ENCODE measurements around the gene AGBL4.

The AGBL4 gene

DNA sequence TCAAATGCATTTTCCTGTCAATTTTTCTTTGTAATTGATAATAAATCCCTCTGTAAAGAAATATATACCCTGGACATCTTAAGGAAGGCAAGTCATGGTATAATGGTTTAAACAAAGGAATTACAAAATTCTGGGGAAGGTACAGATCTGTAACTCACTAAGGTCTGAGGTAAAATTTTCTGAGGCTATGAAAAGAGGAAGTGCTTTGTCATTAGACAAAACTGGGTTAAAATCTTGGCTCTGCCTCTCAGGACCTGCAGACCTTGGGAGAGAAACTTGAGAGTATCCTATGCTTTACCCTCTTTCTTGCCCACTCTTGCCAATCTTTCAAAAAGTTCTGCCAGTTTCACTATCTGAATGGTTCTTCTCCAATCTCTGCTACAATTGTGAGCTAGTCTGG is 1220.3 kb downstream of the AGBL4 start:
- H3K9me3 ChIP-seq (ENCODE audit: insufficient read depth, low read length, severe bottlenecking): no peaks in the 10 kb centered on the region
- no peak overlapping the region for H3K27ac ChIP-seq (ENCODE audit: low read length)
- no peaks in the 10 kb centered on the region for H3K27me3 ChIP-seq (ENCODE audit: insufficient read depth, low read length, poor library complexity)
- ATAC-seq (ENCODE audit: insufficient read depth, low read depth) (no peak), DNase-seq (no peak)
- TF ChIP-seq, protein P1, sequence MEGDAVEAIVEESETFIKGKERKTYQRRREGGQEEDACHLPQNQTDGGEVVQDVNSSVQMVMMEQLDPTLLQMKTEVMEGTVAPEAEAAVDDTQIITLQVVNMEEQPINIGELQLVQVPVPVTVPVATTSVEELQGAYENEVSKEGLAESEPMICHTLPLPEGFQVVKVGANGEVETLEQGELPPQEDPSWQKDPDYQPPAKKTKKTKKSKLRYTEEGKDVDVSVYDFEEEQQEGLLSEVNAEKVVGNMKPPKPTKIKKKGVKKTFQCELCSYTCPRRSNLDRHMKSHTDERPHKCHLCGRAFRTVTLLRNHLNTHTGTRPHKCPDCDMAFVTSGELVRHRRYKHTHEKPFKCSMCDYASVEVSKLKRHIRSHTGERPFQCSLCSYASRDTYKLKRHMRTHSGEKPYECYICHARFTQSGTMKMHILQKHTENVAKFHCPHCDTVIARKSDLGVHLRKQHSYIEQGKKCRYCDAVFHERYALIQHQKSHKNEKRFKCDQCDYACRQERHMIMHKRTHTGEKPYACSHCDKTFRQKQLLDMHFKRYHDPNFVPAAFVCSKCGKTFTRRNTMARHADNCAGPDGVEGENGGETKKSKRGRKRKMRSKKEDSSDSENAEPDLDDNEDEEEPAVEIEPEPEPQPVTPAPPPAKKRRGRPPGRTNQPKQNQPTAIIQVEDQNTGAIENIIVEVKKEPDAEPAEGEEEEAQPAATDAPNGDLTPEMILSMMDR (IDR thresholded peaks at IDR 0.05; ENCODE audit: borderline replicate concordance, extremely low read depth, low read length, poor library complexity, severe bottlenecking): no peak
- no peaks in the 10 kb centered on the region for H3K79me2 ChIP-seq (ENCODE audit: insufficient read depth, low read length)
- no peaks in the 10 kb centered on the region for H3K4me1 ChIP-seq (ENCODE audit: insufficient read depth, low read length)
- H2AFZ ChIP-seq (ENCODE audit: low read depth, low read length): no peak overlapping the region
- no peaks in the 10 kb centered on the region for H3K36me3 ChIP-seq (ENCODE audit: insufficient read depth, low read length)
- no peak overlapping the region for H3K4me3 ChIP-seq (ENCODE audit: low read depth in 1 of 2, low read length in 2 of 2)
- no peak overlapping the region for H3K4me2 ChIP-seq (ENCODE audit: insufficient read depth, low read length)
- no peak overlapping the region for H3K9ac ChIP-seq (ENCODE audit: low read depth, low read length)
- H4K20me1 ChIP-seq (ENCODE audit: insufficient read depth, low read length): no peaks in the 10 kb centered on the region

DNA sequence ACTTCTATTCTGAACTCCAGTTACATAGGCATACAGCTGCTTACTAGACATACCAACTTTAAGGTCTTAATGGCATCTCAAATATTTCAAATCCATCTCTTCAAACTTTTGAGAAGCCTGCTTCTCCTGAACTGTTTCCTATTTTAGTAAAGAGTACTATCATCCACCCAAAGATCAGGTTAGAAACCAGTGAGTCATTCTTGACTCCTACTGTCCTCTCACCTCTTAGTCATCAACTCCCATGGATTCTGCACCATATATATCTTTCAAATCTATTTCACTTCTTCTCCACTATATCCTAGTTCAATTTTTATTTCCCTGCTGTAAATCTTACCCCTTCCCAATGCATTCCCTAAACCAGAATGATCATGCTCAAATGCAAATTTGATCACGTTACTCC is 1228.9 kb downstream of the AGBL4 start:
- DNase-seq (no peak), ATAC-seq (ENCODE audit: insufficient read depth, low read depth) (no peak)
- Histone ChIP-seq H3K4me3 (ENCODE audit: low read depth in 1 of 2, low read length in 2 of 2) (no peak overlapping the region), H3K79me2 (ENCODE audit: insufficient read depth, low read length) (no peaks in the 10 kb centered on the region), H3K9ac (ENCODE audit: low read depth, low read length) (no peak overlapping the region), H3K27ac (ENCODE audit: low read length) (no peak overlapping the region), H3K4me1 (ENCODE audit: insufficient read depth, low read length) (no peaks in the 10 kb centered on the region), H4K20me1 (ENCODE audit: insufficient read depth, low read length) (no peaks in the 10 kb centered on the region), H3K36me3 (ENCODE audit: insufficient read depth, low read length) (no peaks in the 10 kb centered on the region), H3K4me2 (ENCODE audit: insufficient read depth, low read length) (no peak overlapping the region), H2AFZ (ENCODE audit: low read depth, low read length) (no peak overlapping the region), H3K9me3 (ENCODE audit: insufficient read depth, low read length, severe bottlenecking) (no peaks in the 10 kb centered on the region), H3K27me3 (ENCODE audit: insufficient read depth, low read length, poor library complexity) (no peaks in the 10 kb centered on the region)
- no peak for TF ChIP-seq EZH2 (IDR thresholded peaks at IDR 0.05; ENCODE audit: borderline replicate concordance, low read depth, low read length, severe bottlenecking)
- TF ChIP-seq, protein P1 (IDR thresholded peaks at IDR 0.05; ENCODE audit: borderline replicate concordance, extremely low read depth, low read length, poor library complexity, severe bottlenecking): no peak

DNA sequence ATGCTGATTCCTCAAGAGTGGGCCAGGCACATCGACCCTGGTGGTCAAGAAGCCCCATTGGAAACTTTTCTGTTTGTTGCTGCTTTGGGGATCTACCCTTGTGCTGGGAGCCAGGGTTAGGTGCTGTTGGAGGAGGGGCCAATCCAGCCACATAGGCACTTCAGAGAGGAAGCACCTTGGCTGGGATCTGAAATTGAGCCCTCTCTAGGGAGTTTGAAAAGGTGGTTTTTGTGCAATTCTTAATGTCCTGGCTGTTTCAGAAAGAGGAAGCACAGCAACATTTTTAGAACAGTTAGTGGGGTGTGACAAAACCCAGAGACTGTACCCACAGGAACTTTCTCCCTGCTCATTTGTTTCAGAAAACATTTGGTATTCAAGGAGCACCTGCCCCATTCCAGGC is 1229.9 kb downstream of the AGBL4 start:
- TF ChIP-seq, protein P1 (IDR thresholded peaks at IDR 0.05; ENCODE audit: borderline replicate concordance, extremely low read depth, low read length, poor library complexity, severe bottlenecking): no peak
- TF ChIP-seq EZH2 (IDR thresholded peaks at IDR 0.05; ENCODE audit: borderline replicate concordance, low read depth, low read length, severe bottlenecking): no peak
- no peaks in the 10 kb centered on the region for H3K36me3 ChIP-seq (ENCODE audit: insufficient read depth, low read length)
- DNase-seq (no peak), ATAC-seq (ENCODE audit: insufficient read depth, low read depth) (no peak)
- H3K79me2 ChIP-seq (ENCODE audit: insufficient read depth, low read length): no peaks in the 10 kb centered on the region
- H3K9ac ChIP-seq (ENCODE audit: low read depth, low read length): no peak overlapping the region
- no peak overlapping the region for H3K4me3 ChIP-seq (ENCODE audit: low read depth in 1 of 2, low read length in 2 of 2)
- H3K4me1 ChIP-seq (ENCODE audit: insufficient read depth, low read length): no peaks in the 10 kb centered on the region
- H3K9me3 ChIP-seq (ENCODE audit: insufficient read depth, low read length, severe bottlenecking): no peaks in the 10 kb centered on the region
- no peak overlapping the region for H2AFZ ChIP-seq (ENCODE audit: low read depth, low read length)
- H3K4me2 ChIP-seq (ENCODE audit: insufficient read depth, low read length): no peak overlapping the region
- no peaks in the 10 kb centered on the region for H4K20me1 ChIP-seq (ENCODE audit: insufficient read depth, low read length)
- H3K27ac ChIP-seq (ENCODE audit: low read length): no peak overlapping the region
- no peaks in the 10 kb centered on the region for H3K27me3 ChIP-seq (ENCODE audit: insufficient read depth, low read length, poor library complexity)

DNA sequence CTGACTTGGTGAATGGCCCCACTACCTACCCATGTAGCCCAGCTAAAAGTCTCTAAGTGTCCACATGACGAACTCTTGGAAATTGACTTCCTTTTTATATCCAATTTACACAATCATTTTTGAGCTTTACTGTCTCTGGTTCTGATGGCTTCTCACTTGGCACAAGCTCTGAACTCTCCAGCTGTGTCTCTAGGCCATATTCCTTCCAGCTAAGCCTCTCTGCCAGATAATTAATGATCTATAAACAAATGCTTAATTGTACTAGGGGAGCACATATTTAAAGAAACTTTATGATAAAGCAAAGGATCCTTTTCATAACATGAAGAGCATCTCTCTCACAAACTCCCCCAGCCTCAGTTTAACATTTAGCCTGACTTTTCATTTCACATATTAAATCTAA is 1230.8 kb downstream of the AGBL4 start:
- H3K4me3 ChIP-seq (ENCODE audit: low read depth in 1 of 2, low read length in 2 of 2): no peak overlapping the region
- ATAC-seq (ENCODE audit: insufficient read depth, low read depth): no peak
- no peaks in the 10 kb centered on the region for H3K79me2 ChIP-seq (ENCODE audit: insufficient read depth, low read length)
- H2AFZ ChIP-seq (ENCODE audit: low read depth, low read length): no peak overlapping the region
- H3K27ac ChIP-seq (ENCODE audit: low read length): no peak overlapping the region
- H3K4me1 ChIP-seq (ENCODE audit: insufficient read depth, low read length): no peaks in the 10 kb centered on the region
- no peak overlapping the region for H3K9ac ChIP-seq (ENCODE audit: low read depth, low read length)
- no peaks in the 10 kb centered on the region for H3K36me3 ChIP-seq (ENCODE audit: insufficient read depth, low read length)
- no peak overlapping the region for H3K4me2 ChIP-seq (ENCODE audit: insufficient read depth, low read length)
- H3K9me3 ChIP-seq (ENCODE audit: insufficient read depth, low read length, severe bottlenecking): no peaks in the 10 kb centered on the region
- TF ChIP-seq, protein P1 (IDR thresholded peaks at IDR 0.05; ENCODE audit: borderline replicate concordance, extremely low read depth, low read length, poor library complexity, severe bottlenecking): no peak
- no peak for TF ChIP-seq EZH2 (IDR thresholded peaks at IDR 0.05; ENCODE audit: borderline replicate concordance, low read depth, low read length, severe bottlenecking)
- peaks cover 2% of the 10 kb centered on the region for H3K27me3 ChIP-seq (ENCODE audit: insufficient read depth, low read length, poor library complexity)
- H4K20me1 ChIP-seq (ENCODE audit: insufficient read depth, low read length): no peaks in the 10 kb centered on the region
- no peak for DNase-seq
